Parathyroid adenoma (tissue), 2 donors: ENCODE results near the gene CACNA1D.

Experiments
- H2AFZ ChIP-seq: fragments of 300-600 bp; sonication (generic); one replicate; pipeline ENCODE4 v1.7.0; 2017; ENCODE audit warnings: antibody characterized with exemption, mild to moderate bottlenecking
- H3K27ac ChIP-seq: fragments of 300-600 bp; sonication (generic); one replicate; pipeline ENCODE4 v1.7.0; 2017
- H3K27me3 ChIP-seq: fragments of 300-600 bp; sonication (generic); one replicate; pipeline ENCODE4 v1.7.0; 2017; ENCODE audit warnings: low read length; ENCODE audit not compliant: control insufficient read depth, insufficient read depth
- H3K36me3 ChIP-seq: fragments of 300-600 bp; sonication (generic); one replicate; pipeline ENCODE4 v1.7.0; 2017; ENCODE audit warnings: low read length; ENCODE audit not compliant: control insufficient read depth, insufficient read depth
- H3K4me1 ChIP-seq: fragments of 300-600 bp; sonication (generic); one replicate; pipeline ENCODE4 v1.7.0; 2017; ENCODE audit warnings: control low read depth
- H3K4me2 ChIP-seq: fragments of 300-600 bp; sonication (generic); one replicate; pipeline ENCODE4 v1.7.0; 2017; ENCODE audit warnings: low read length
- H3K4me3 ChIP-seq: fragments of 300-600 bp; sonication (generic); one replicate; pipeline ENCODE4 v1.7.0; 2017; ENCODE audit warnings: low read depth, low read length
- H3K79me2 ChIP-seq: fragments of 300-600 bp; sonication (generic); one replicate; pipeline ENCODE4 v1.7.0; 2017; ENCODE audit warnings: control low read depth
- H3K9ac ChIP-seq: fragments of 300-600 bp; sonication (generic); one replicate; pipeline ENCODE4 v1.7.0; 2017; ENCODE audit warnings: mild to moderate bottlenecking
- H3K9me3 ChIP-seq: fragments of 300-600 bp; sonication (generic); one replicate; pipeline ENCODE4 v1.7.0; 2017; ENCODE audit warnings: low read length; ENCODE audit not compliant: control insufficient read depth
- TF ChIP-seq, protein P1 (sequence below): fragments of 300-600 bp; sonication (generic); IDR thresholded peaks from one replicate; pipeline ENCODE4 v1.7.0; 2017; ENCODE audit warnings: antibody characterized with exemption, mild to moderate bottlenecking
- donor health status: primary hyperparathyroidism.

CACNA1D gene

GRCh38 chr3:53792866-53793265 is 298.5 kb downstream of the CACNA1D start:
- no peak overlapping the region for H3K4me3 ChIP-seq
- no peak overlapping the region for H3K9ac ChIP-seq
- H3K4me2 ChIP-seq = no peak overlapping the region
- no peaks in the 10 kb centered on the region for H3K27me3 ChIP-seq
- H3K4me1 ChIP-seq = no peaks in the 10 kb centered on the region
- H3K27ac ChIP-seq = no peak overlapping the region
- H3K79me2 ChIP-seq = no peaks in the 10 kb centered on the region
- no peak overlapping the region for H2AFZ ChIP-seq
- TF ChIP-seq, protein P1, sequence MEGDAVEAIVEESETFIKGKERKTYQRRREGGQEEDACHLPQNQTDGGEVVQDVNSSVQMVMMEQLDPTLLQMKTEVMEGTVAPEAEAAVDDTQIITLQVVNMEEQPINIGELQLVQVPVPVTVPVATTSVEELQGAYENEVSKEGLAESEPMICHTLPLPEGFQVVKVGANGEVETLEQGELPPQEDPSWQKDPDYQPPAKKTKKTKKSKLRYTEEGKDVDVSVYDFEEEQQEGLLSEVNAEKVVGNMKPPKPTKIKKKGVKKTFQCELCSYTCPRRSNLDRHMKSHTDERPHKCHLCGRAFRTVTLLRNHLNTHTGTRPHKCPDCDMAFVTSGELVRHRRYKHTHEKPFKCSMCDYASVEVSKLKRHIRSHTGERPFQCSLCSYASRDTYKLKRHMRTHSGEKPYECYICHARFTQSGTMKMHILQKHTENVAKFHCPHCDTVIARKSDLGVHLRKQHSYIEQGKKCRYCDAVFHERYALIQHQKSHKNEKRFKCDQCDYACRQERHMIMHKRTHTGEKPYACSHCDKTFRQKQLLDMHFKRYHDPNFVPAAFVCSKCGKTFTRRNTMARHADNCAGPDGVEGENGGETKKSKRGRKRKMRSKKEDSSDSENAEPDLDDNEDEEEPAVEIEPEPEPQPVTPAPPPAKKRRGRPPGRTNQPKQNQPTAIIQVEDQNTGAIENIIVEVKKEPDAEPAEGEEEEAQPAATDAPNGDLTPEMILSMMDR = no peak
- no peaks in the 10 kb centered on the region for H3K9me3 ChIP-seq
- H3K36me3 ChIP-seq = no peaks in the 10 kb centered on the region

DNA sequence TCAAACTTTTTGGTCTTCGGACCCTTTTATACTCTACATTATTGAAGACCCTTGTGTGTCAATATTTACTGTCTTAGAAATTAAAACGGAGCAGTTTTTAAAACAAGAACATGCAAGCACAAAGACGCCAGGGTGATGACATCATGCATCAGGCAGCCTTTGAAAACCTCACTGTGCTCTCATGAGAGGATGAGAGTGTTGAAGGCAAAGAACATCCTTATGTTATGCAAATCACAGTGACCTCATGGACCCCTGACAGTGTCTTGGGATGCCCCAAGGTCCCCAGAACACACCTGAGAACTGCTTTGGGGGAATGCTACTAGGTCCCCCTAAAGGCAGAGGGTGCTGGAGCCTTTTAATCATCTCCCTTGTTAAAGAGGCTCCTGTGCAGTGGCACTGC is 300.2 kb downstream of the CACNA1D start:
- TF ChIP-seq, protein P1 = no peak
- Histone ChIP-seq H2AFZ (no peak overlapping the region), H3K79me2 (no peaks in the 10 kb centered on the region), H3K9me3 (no peaks in the 10 kb centered on the region), H3K9ac (no peak overlapping the region), H3K27me3 (no peaks in the 10 kb centered on the region), H3K36me3 (no peaks in the 10 kb centered on the region), H3K27ac (no peak overlapping the region), H3K4me2 (no peak overlapping the region), H3K4me1 (no peaks in the 10 kb centered on the region), H3K4me3 (no peak overlapping the region)

DNA sequence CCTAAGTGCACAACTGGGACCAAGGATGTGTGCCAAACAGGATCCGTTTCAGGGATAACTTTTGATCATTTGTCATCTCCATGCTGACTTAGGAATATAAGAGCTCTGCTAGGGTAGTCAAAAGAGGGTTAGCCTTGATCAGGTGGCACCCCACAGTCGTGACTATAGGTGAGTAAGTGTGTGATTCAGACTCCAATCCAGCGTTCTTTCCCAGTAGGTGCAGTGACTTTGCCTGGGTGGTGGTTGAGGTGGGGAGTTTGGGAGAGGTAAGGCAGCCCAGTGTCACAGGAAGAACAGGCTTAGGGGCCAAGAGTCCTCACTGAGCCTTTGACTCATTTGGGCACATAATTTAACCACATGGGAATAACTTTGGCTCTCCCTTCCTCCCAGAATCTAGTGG is 300.8 kb downstream of the CACNA1D start:
- no peak overlapping the region for H2AFZ ChIP-seq
- TF ChIP-seq, protein P1 = no peak
- no peaks in the 10 kb centered on the region for H3K4me1 ChIP-seq
- no peaks in the 10 kb centered on the region for H3K9me3 ChIP-seq
- no peak overlapping the region for H3K4me2 ChIP-seq
- H3K36me3 ChIP-seq = no peaks in the 10 kb centered on the region
- no peak overlapping the region for H3K4me3 ChIP-seq
- H3K79me2 ChIP-seq = no peaks in the 10 kb centered on the region
- no peaks in the 10 kb centered on the region for H3K27me3 ChIP-seq
- H3K27ac ChIP-seq = no peak overlapping the region
- no peak overlapping the region for H3K9ac ChIP-seq

GRCh38 chr3:53795789-53796560 is 301.6 kb downstream of the CACNA1D start:
- Histone ChIP-seq H3K79me2 (no peaks in the 10 kb centered on the region), H3K27ac (no peak overlapping the region), H3K36me3 (no peaks in the 10 kb centered on the region), H3K4me1 (no peaks in the 10 kb centered on the region), H3K4me2 (no peak overlapping the region), H3K9ac (no peak overlapping the region), H3K4me3 (no peak overlapping the region), H3K27me3 (no peaks in the 10 kb centered on the region), H3K9me3 (no peaks in the 10 kb centered on the region), H2AFZ (no peak overlapping the region)
- TF ChIP-seq, protein P1 = no peak

- Histone ChIP-seq H3K79me2 (no peaks in the 10 kb centered on the region), H3K4me1 (no peaks in the 10 kb centered on the region), H3K9me3 (no peaks in the 10 kb centered on the region), H3K36me3 (no peaks in the 10 kb centered on the region), H3K4me3 (no peak overlapping the region), H3K9ac (no peak overlapping the region), H3K27ac (no peak overlapping the region), H3K27me3 (no peaks in the 10 kb centered on the region), H2AFZ (no peak overlapping the region), H3K4me2 (no peak overlapping the region)
- TF ChIP-seq, protein P1 = no peak
Measured at GRCh38 chr3:53798144-53798543, 303.7 kb downstream of the CACNA1D start.
